GM21360 (cell line): ENCODE results near the gene SECTM1.
"Not testable (repeated sequence)": the region's sequence is repeated elsewhere in the genome, so short reads cannot be mapped to it uniquely, and the experiment has no call there.

Source experiments
- ATAC-seq: cut with Tn5 transposase; IDR thresholded peaks from one replicate; pipeline ENCODE4 v1.9.1; 2021; ENCODE audit warnings: mild to moderate bottlenecking, moderate library complexity; ENCODE audit not compliant: unreplicated experiment

SECTM1 gene

DNA sequence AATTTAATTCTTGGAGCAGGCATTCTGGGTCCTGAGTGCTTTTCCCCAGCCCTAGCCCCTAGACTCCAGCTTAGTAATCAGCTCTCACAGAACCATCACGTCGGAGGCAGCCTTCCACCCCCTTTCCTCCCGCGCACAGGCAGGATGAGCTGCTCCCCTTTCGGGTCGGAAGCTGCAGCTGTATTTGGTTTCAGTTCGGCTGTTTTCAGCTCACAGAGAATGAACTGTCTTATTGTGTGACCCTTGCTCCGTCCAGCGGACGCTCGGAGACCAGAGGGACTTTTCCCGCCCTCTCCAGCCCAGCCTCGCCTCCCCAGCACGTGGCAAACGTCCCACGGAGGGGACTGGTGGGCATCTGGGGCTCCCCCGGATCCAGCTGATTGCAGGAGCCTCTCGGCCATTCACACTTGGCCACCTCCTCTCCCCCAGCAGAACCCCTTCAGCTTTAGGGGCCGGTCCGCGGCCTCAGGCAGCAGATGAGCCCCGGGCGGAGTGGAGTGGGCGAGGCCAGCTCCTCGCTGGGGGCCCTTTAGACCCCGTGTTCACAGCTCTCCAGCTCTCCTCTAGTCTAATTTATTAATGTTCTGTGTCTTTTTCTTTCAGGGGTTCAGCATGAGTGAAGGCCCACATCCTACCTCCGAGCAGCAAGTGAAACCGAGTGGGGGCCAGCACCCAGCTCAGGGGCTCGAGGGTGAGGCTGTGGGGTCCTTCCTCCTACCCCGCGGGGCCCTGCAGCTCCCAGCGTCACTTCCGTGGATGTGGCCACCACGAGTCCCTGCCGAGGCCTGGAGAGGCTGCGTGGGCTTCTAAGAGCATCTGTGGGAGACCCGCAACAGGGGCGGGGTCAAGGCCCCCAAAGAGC, 37.1 kb upstream of the SECTM1 start:
- no peak for ATAC-seq

DNA sequence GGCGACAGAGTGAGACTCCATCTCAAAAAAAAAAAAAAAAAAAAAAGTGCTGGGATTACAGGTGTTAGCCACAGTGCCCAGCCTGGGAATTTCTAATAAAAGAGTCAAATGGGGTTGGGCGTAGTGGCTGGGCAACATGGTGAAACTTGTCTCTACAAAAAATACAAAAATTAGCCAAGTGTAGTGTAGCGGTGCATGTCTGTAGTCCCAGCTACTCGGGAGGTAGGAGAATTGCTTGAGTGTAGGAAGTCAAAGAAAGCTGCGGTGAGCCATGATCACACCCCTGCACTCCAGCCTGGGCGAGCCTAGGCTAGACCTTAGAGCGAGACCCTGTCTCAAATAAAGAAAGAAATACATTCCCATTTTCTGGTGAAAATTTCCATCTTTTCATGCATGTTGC, 35.6 kb upstream of the SECTM1 start:
- no peak for ATAC-seq

DNA sequence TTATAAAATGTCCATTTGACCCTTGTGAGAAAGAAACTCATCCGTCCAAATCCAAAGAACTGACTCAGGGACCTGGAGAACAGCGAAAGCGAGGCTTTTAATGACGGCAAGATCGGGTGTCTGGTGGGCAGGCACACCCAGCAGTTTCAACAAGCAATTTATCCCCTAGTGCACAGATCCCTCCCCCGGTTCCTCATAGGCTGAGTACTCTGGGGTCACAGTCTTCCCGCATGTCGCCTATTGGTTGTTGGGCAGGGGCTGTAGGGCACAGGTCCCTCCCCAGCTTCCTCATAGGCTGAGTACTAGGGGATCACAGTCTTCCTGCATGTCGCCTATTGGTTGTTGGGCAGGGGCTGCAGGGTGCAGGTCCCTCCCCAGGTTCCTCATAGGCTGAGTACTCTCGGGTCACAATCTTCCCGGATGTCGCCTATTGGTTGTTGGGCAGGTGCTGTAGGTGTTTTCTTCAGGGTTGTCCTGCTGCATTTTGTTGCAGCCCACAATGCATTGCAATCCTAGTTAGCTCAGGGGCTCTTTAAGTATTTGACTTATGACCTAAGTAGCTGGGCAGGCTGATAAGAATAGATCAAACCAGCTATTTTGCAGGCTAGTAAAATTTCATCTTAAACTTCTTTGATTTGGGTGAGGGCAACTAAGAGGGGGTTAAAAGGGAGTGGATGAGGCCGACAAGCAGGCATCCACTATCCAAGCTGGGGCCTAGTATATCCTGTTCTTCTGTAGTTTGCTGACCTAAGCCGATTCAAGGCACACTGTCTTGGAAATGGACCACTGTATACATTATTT, 34.4 kb upstream of the SECTM1 start:
- ATAC-seq: no peak

DNA sequence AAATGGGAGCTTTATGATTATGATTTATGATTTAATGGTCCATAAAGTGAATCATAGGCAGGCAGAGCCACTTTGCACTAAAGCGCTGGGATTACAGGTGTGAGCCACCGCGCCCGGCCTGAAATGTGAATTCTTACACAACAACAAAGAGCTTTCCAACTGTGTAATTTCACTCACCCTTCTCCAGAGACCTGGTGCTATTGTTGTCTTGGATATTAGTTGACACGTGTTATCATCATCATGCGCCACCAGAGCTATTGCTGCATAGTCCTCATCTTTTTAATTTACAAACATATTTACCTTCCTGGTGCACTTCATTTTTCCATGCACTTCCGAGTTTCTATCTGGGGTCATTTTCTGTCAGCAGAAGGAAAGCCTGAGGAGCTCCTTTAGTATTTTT, 33.2 kb upstream of the SECTM1 start:
- no peak for ATAC-seq

DNA sequence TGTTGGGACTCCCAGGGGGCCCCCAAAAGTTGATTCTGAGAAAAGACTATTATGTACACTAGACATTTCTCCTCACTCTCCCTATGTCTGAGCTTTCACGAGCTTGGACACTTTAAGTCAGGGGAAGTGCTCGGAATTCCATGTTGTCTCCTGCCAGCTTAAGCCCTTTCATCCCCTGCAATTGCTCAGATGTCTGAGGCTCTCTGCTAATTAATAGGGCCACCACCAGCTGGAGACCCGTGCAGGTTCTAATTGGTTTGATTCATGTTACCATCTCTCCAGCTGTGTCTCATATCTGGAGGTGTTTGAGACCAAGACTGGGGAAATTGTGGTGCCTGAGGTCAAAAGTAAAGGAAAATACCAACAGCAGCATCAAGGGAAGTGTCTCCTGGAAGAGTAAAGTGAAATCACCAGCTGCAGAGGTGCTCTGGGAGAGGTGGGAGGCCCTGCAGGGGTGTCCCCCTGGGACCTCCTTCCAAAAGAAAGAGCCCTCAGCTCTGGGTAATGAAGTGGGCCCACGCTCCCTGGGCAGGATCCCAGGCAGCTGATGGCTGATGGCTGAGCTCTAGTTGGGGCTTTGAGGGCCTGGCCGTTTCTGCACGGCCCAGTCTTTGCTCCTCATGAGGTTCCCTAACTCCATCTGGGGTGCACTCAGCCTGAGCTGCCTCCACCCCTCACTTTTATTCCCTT, 32.2 kb upstream of the SECTM1 start:
- no peak for ATAC-seq

DNA sequence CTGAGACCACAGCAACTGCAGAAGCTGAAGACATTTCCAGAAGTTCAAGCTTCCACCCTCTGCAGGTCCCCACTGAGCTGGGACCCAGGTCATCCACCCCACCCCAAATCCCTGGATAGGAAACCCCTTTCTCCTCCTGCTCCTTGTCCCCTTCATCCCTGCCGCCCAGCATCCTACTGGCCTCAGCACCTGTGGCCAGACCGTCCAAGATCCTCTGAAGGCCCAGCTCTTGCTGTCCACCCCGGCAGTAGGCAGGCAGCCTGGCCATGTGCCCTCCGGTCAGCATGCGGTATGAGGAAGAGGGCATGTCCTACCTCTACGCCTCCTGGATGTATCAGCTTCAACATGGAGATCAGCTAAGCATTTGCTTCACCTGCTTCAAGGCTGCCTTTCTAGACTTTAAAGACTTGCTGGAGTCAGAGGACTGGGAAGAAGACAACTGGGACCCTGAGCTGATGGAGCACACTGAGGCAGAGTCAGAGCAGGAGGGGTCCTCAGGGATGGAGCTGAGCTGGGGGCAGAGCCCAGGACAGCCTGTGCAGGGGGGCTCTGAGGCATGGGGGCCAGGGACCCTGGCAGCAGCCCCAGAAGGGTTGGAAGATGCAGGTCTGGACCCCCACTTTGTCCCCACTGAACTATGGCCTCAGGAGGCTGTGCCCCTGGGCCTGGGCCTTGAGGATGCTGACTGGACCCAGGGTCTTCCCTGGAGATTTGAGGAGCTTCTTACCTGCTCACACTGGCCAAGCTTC, 28.5 kb upstream of the SECTM1 start:
- ATAC-seq: no peak

DNA sequence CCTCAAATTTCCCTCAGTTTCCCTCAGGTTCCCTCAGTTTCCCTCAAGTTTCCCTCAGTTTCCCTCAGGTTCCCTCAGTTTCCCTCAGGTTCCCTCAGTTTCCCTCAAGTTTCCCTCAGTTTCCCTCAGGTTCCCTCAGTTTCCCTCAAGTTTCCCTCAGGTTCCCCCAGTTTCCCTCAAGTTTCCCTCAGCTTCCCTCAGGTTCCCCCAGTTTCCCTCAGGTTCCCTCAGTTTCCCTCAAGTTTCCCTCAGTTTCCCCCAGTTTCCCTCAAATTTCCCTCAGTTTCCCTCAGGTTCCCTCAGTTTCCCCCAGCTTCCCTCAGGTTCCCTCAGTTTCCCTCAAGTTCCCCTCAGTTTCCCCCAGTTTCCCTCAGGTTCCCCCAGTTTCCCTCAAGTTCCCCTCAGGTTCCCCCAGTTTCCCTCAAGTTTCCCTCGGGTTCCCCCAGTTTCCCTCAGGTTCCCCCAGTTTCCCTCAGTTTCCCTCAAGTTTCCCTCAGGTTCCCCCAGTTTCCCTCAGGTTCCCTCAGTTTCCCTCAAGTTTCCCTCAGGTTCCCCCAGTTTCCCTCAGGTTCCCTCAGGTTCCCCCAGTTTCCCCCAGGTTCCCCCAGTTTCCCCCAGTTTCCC, 26.0 kb upstream of the SECTM1 start:
- ATAC-seq: not testable (repeated sequence)

DNA sequence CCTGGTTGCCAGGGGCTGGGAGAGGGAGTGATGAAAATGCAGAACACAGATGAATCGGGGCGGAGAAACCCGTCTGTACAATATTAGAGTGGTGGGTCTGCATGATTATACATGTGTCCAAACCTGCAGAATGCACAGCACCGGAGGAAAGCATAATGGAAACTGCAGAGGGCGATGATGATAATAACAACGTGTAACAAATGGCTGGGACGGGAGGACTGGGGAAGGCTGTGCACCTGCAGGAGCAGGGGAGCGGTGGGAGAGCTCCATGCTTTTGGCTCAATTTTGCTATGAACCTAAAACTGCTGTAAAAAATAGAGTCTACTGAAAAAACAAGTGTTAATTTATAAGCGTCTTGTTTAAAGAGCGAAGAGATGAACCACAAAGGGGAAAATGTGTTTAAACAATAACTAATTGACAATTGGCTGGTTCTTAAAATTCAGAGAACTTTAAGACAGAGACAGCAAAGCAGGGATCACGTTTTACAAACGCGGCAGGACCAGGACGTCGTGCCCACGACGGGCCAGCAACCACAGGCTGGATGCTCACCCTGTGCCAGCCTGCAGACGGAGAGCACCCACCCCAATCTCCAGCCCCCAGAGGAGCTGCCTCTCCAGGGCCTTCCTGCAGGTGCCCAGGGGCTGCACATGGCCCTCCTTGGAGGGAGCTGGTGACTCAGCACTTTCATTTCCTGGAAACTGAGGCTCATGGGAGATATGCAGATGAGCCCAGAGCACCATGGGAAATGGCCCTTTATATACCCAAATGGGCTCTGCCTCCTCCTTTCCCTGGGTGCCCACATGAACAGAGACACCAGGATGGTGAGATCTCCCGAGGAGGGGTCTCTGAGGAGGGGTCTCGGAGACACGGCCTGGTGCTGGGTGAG, 25.1 kb upstream of the SECTM1 start, which contains the start of gene TEX19:
Gene TEX19 (plus strand): TSS at position 783 of the 886 bp plus-strand sequence. CDS start 2,904 bp downstream, outside the sequence.
- no peak for ATAC-seq

DNA sequence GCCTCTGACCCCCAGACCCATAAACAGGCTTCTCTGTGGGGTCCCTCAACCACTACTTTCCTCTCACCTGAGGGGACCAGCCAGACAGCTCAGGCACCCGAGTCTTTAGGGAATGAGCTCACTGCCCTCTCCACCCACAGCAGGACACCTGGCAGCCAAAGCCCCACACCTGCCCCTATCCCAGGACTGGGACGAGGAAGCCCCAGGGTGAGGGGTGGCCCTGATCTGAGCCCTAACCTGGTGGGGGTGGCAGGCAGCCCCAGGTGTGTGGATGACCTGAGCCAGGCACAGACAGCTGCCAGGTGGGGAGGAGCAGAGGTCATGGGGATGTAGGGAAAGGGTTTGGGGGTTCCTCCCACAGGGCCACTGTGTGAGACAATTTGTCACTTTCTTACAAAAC, 23.8 kb upstream of the SECTM1 start:
- no peak for ATAC-seq

DNA sequence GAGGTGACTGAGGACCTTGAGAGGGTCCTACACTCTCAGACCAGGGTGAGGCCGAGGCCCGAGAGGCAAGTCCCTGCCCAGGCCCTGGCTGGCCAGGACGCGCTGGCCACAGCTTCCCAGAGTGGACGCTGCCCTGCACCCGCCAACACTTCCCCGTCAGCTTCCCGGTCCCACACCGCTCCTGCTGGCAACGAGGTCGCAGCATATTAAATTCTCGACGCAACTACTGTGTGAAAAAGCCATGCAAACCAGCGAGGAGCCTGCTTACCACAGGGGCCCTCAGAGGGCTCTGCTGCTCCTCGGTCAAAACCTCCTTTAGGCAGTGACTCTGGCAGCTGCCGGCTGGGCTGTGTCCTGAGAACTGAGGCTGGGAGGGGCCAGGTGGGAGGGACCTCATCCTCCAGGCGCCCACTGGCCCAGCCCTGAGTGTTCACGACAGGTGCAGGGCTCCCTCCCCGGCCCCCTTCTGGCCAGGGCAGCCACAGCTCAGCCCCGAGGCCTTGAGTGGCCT, 23.3 kb upstream of the SECTM1 start:
- no peak for ATAC-seq

DNA sequence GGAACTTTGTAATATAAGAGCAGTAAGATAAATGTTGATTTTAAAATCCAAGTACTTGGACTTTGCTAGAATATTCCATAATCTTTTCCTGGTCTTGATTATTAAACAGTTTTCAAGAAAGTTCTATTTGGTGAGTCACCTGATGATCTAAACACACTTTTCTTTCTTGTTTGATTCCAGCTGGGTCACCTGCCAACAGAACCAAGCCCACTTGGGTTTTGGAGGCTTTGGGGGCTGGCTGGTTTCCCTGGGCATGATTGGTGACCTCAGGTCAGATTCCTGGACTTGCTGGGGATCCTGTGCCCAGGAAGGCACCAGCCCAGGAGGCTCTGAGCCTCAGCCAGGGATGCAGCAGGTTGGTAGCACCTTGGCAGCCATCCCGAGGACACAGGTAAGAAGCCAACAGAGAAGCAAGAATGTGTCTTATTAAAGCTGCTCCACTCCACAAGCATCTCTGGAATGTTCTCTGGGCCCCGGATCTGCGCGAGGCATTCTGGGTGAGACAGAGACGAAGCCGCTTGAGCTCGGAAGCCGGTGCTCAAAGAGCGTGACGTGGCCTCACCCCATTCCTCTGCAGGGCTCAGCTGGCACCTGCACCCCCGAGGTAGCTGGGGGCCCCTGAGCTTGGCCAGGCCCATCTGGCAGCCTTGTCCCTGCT, 22.3 kb upstream of the SECTM1 start:
- no peak for ATAC-seq

DNA sequence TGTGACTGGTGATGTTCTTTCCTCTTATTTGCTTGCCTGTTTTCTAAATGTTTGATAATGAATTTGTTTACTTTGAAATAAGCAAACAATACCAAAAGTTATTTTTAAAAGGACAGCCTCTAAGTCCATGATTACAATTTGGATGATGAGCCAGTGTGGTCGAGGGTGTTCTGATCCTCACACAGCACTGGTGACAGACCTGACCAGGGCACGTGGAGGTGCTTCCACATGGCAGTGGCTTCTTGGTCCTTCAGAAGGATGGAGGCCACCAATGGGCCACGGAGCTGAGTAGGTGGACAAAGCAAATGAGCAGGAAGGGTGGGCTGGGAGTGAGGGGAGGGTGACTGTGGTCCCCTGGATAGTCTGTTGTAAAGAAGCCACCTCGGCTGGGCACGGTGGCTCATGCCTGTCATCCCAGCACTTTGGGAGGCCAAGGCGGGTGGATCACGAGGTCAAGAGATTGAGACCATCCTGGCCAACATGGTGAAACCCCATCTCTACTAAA, 21.3 kb upstream of the SECTM1 start:
- no peak for ATAC-seq

DNA sequence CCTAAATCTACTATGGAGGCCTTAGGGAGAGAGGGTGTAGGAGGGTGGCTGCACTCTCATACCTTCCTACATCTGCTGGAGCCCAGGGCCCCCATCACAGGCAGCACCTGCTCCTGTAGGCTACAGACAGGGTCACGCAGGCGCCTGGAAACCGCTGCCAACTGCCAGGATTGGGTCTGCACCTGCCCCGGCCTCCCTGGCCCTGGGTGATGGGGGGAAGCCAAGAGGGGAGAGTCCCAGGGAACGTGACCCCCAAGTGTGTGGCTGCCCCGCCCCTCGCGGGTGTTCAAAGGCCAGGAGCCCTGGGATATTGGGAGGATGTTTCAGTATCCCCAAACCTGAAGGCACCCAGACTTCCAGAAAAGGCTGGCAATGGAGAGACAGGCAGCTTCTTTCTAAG, 19.9 kb upstream of the SECTM1 start:
- no peak for ATAC-seq

DNA sequence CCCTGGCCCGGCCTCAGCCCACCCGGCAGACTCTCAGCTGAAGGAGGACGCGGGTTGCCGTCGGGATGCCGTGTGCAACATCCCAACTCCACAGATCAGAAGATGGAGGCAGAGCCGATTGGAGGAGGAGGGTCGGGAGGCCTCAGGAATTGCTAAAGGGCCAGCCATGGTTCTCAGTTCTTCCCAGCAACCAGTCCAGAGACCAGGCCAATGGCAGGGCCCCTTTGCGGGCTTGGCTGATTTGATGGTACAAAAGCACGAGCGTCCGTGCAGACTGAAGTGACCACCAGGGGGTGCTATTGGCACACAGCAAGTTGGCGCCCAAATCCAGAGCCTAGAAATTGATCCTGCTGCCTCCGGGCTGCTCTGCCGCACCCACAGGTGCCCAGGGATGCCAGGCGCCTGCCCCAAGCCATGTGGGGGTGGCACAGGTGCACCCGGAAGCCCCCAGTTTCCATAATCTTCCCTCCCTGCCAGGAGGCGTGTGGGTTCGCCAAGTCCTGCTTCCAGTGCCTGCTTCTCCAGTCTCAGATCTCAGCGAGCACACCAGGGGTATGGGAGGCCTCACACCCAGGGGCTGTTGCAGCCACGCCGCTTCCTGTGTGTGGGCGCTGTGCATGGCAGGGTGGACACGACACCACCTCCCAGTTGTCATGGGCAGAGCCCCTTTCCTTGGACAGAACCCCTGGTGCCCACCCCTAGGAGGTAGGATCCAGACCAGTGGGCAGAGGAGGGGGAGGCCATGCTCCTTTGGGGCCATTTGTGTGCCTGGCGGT, 18.3 kb upstream of the SECTM1 start:
- ATAC-seq: no peak

DNA sequence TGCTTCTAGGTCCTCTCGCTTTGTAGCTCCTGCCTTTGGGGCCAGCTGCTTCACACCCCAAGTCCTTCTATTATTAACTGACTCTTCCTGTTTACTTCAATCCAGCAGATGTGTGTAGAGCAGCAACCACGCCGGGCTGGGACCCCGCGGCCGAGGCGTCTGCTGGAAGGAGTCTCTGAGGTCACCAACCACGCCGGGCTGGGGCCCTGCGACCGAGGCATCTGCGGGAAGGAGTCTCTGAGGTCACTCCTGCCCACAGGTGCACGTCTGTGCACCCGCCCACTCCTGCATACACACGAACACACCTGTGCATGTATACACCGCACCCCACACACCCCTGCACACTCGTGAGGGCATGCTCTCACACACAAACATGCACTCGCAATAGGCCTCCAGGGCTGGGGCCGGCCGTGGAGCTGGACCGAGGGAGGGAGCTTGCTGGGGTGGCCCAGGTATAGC, 17.7 kb upstream of the SECTM1 start:
- ATAC-seq: no peak

DNA sequence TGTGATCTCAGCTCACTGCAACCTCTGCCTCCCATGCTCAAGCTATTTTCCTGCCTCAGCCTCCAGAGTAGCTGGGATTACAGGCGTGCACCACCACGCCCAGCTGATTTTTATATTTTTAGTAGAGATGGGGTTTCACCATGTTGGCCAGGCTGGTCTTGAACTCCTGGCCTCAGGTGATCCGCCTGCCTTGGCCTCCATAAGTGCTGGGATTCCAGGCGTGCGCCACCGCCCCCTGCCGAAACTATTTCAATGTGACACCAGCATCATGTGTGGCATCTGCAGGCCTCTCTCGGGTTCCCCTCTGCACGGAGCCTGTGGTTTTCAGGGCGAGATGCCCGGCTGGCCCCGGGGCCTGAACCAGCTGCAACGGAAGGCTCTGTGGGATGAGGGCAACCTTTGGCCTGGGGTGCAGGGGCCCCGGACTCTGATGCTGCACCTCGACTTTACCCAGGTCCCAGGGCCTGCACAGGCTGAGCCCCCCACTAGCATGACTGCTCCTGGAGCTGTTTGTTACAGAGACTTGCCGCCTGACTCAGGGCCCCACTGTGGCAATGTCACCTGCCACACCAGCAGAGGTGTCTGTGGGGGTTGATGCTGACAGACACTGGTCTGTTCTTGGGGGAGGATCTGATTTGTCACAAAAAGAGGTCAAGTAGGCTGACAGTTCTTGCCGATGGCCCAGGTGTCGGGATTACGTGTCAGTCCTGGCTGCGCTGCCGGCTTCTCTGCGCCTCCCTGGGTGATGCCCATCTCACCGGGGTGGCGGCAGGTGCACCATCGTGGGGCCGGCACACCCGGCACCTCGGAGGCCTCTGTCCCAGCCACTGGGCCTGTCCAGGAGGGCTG, 16.8 kb upstream of the SECTM1 start:
- ATAC-seq: no peak

DNA sequence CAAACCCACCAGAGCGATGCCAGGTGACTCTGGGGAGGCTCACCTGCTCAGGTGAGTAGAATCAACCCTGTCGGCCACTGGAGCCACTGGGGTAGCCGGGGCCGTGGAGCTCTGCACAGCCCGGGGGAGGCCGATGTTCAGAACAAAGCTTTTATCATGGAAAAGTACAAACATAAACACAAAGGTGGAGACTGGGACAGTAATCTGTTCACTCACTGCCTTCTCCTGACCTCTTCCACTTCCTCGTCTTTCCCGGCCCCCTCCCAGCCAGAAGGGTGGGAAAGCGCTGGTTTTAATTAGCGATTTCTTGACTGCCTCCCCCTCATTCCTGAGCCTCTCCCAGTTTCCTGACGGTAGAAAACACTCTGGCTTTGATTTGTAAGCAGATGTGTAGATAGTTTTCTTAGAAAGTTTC, 15.7 kb upstream of the SECTM1 start:
- ATAC-seq: no peak
